Anterior cingulate cortex (tissue), 58 donors: ENCODE data around the gene CLDN22.
A peak's percentile ranks its signal among the peaks of the same experiment; 100 is the strongest.

ENCODE experiments used
- DNase-seq, 58 donors: peaks; one replicate each; lab custom pipeline; 2025; lab: John Stamatoyannopoulos, UW

The CLDN22 gene

DNA sequence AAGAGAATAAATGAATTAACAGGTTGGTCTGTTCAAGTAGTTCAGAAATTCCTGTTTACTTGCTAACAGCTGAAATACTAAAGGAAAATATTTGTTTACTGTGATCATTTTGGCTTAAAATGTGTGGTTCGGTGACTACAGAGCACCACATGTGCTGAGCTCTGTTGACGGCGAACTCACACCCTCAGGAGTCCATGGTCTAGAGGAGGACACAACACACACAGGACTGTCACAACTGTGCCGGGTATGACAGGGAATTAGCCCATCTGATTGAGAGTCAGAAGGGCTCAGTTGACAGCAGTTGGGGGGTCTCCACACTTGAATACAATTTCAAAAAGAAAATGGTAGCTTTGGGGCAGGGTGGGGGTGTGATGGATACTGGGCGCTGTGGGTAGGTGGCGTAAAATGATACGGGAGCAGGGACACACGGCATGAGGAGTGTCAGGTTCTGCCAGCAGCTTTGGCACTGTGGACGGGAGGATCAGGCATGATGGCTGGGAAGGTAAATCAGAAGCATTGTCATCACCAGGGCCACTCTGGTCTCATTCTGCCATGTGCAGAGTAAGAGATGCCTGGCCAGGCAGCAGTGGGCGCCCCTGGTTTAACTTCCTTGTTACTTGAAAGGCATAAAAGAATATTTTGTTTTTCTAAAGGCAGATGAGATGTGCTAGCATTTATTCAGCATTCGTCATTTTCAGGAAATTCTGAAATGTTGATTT lies 33.3 kb downstream of the CLDN22 start:
- DNase-seq = no peak

DNA sequence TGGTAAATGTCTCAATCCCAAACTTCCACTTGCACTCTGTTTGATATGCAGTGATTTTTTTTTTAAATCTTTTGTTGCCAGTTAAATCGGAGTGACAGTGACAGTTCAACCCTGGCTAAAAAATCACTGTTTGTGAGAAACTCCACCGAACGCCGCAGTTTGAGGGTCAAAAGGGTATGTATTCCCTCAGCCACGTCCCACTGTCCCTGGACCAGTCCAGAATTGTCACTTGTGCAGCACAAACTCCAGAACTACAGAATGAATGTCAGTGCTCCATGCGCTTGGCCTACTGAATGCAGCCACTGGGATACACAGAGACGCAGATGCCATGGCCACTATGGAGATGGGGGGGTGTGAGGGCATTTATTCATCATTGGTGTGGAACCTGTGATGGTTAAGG lies 34.2 kb downstream of the CLDN22 start:
- no peak for DNase-seq

- no peak for DNase-seq
These were observed 35.1 kb downstream of the CLDN22 start for GRCh38 chr4:183284965-183285364.

- DNase-seq = no peak
These were observed 35.8 kb downstream of the CLDN22 start for GRCh38 chr4:183284258-183284785.

DNA sequence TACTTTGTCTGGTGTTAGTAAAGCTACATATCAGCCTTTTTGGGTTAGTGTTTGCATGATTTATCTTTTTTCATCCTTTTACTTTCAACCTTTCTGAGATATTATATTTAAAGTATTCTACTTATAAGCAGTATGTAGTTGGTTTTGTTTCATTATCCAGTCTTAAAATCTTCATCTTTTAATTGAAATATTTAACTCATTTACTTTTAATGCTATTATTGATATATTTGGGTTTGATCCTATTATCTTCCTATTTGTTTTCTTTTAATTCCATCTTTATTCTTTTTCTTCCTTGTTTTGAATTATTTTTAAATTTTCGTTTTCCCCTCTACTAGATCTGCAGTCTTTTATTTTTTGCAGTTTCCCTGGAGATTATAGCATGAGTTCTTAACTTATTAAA lies 44.0 kb downstream of the CLDN22 start:
- no peak for DNase-seq

- no peak for DNase-seq
These were observed 47.7 kb downstream of the CLDN22 start for GRCh38 chr4:183272384-183272783.

DNA sequence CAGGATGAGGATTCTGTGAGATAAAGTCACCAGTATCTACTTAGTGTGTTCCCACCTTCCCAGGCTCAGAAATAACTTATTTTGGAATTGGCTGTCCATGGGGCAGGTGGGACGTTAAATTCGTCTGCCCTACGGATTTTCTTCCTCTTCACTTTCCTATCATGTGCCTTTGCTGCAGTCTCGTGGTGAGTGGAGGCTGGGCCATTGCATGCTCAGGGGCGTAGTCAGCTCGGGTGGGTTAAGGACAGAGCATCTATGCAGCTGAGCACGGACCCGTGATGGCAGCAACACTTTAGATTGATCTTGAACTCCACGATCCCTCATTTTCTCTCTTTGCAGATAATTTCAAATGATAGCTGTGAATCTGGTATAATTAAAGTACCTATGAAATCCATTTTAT lies 51.5 kb downstream of the CLDN22 start:
- DNase-seq = peak in 1 of 58 donors; percentile 21
